GM18873 (cell line): ENCODE data around the gene ATAD3C.

Experiments
- ATAC-seq: cut with Tn5 transposase; IDR thresholded peaks from one replicate; pipeline ENCODE4 v1.9.1; 2021; ENCODE audit warnings: mild to moderate bottlenecking, moderate library complexity, moderate number of reproducible peaks; ENCODE audit not compliant: unreplicated experiment, low FRiP score

Gene ATAD3C

DNA sequence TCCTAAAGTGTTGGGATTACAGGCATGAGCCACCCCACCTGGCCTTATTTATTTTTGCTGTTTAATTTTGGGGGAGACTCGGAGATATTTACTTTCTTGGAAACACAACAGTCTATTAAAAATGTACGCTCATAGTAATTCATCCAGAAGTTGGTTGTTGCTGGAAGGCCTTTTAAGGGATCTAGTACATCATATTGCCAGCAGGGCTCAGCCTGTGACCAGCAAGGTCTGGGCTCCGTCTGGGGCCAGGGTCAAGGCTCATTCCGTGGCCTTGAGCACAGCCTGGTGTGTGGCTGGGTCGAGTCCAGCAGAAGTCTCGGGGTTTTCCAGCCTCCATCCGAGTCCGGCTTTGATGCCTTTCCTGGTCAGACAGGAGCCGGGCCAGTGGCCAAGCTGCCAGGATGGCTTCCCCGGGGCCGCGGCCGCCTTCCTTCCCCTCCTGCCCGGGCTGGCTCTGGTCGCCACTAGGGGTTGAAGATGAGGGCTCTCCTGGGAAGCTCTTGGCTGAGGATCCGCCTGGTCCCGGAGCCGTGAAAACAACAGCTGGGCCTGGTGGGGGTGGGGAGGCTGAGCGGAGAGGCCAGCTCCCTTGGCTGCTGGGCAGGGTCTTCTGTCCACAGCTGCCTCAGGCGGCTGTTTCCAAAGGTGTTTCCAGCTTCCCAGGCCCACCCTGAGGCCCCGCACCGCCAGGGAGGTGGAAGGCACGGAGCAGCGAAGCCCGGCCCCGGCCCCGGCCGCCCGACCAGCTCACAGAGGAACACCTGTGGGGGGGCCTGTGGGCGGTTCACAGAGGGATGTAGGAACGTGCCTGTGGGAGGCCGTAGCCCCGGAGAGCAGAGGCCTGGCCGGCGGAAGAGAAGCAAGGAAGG lies 19.1 kb upstream of the ATAD3C start:
- no peak for ATAC-seq

DNA sequence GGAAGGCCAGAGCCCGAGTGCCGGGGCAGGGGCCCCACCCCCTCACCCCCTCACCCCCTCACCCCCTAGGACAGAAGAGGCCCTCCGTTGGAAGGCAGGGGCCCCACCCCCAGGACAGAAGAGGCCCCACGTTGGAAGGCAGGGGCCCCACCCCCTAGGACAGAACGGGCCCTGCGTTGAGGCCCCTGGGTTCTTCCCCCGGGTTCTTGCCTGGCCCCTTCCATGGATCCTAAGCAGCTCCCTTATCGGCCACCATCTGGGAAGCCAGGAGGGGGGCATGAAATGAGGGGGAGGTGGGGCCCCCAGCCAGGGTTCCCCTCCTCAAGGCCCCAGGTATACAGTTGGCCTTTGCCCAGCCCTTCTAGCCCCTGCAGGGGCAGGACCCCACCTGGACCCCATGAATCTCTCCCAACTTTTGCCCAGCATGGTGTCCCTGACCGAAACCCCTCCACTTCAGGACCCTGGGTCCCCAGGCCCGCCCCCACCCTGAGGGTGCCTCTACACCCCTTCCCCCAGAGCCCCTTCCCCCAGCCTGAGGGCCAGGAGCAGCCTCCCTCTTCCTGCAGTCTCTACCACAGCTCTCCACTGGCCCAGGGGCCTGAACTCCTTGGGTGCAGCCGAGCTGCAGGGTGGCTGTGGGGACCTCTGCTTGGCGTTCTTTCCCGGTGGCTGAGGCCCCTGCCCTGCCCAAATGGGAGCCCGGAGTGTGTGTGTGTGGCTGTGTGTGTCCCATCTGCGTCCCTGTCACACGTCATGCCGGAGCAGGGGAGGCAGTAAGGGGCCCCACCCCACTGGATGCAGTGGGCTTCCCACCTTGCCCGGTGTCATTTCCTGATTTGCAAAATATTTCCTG lies 18.3 kb upstream of the ATAD3C start:
- no peak for ATAC-seq

DNA sequence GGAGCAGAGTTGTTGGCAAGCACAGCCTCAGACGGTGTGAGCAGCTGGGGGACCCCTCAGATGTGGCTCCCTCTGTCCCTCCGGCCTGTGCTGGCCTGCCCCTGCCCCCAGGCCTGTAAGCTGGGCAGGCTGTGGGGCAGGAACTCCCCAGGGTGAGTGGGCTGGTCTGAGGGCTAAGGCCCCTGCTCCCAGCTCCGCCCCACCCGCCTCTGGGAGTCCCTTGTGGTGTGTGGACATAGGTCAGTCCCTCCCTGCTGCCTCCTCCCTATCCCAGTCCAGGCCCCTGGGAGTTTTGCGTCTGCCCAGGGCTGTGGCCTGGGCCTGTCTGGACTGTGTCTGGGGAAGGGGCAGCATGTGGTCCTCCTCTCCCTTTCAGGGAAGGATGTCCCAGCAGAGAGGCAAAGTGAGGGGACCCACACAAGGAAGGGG lies 17.6 kb upstream of the ATAD3C start:
- ATAC-seq, result no peak

DNA sequence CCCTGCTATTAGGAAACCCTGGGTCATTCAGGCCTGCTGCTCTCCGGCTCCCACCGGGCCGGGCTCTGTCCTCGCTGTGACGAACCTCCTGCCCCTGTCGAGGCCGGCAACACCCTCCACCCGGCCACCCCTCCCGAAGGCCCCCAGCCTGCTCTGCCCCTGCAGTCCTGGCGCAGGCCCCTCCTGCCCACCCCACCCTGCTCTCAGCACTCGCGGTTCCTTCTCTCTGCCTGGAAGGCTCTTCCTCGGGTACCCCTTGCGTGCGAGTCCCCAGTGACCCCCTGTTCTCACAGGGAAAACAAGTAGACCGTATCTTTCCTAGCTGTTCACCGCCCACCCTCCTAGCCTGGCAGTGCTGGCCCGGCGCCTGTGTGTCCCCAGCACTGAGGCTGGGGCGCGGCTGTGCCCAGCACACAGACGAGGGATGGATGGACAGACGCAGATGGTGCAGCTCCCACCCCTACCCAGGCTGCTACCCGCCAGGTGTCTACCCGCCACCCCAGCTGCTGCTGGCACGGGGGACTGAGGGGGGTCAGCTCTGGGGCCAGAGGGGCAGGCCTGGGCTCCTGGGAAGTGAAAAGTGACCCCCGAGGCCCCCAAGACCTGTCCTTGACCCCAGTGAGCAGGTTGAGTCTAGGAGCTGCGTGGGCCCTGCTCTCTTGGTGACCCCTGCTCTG lies 17.1 kb upstream of the ATAD3C start:
- ATAC-seq, result no peak

DNA sequence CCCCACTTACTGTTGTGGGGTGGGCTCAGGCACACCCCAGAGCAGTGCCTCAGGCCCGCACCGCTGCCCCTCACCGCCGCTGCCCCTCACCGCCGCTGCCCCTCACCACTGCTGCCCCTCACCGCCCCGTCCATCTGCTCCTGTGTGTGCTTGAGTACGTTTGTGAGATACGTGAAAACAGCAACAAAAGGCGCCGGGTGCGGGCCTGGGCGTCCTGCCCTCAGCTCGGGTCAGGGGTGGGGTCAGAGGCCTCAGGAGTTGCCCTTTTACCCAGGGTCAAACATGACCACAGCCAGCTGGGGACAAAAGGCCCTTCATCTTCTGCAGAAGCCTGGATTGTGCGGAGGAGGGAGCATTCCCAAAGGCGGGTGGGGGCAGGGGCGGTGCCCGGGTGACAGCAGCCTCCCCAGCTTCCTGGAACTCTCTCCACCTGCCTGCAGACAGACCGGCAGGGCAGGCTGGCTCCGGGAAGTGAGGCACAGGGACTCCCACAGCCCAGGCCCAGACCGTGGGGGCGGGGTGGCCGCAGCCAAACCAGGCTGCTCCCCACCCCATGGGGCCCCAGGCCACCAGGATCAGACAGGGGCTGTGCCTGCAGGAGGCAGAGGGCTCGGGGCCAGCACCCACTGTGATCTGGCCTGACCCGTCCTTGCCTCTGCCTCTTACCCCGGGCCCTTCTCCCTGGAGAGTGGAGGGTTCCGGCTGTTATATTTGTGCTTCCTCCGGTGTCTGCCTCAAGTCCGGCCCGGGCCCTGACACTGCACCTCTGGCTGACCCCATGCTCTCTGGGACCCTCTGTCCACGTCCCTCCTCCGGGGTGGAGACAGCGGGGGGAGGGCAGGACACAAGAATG lies 16.3 kb upstream of the ATAD3C start:
- no peak for ATAC-seq

DNA sequence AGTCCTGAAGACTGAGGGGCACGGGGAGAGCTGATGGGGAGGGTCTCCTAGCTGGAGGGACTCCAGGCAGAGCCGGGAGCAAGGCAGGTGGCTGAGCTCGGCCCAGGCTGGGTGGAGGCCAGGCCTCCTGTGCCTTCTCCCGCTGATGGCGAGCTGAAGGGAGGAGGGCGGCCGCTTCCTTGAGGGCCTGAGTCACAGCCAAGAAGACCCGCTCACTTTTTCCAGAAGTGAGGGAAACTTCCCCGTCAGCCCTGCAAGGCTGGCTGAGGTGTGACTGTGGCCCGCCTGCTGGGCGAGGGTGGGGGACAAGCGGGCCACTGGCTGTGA lies 15.7 kb upstream of the ATAD3C start:
- no peak for ATAC-seq

DNA sequence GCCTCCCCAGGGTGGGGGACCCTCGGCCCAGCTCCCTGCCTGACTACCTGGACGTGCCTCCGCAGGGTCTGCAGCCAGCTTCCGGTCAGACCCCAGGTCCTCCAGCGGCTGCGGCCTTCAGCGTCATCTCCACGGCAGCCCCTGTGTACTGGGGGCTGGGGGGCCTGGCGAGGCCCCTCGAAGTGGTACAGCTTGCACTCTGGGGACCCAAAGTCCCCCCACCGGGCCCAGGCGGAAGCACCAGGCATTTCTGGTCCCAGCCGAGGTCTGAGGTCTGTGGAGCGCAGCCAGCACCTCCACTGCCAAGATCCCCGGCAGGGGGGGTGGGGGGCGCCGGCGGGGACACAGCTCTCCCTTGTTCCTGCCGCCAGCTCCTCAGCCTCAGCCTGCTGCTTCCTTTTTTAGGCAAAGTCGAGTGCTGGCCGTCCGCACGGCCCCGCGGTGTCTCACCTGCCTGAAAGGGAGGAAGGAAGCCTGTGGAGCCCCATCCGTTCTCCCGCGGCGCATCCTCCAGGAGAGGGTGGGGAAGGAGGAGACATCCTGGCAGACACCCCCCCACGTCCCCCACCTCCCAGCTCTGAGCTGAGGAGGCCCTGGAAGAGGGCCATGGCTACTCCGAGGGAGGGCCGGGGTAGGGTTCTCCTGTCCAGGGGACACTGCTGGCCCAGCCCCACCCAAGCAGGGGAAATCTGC lies 15.2 kb upstream of the ATAD3C start:
- ATAC-seq, result no peak

DNA sequence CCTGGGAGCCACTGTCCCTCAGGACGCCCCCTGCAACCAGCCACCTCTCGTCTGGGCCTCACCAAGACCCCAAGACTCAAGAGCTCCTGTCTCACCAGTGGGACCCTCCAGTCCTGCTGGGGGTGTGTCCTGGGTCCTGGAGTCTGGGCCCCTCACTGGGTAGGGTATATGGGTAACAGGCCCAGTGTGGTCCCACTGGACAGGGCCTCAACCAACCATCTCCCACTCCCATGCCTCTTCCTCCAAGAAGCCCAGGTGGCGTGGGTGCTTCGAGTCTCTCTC lies 14.7 kb upstream of the ATAD3C start:
- no peak for ATAC-seq

DNA sequence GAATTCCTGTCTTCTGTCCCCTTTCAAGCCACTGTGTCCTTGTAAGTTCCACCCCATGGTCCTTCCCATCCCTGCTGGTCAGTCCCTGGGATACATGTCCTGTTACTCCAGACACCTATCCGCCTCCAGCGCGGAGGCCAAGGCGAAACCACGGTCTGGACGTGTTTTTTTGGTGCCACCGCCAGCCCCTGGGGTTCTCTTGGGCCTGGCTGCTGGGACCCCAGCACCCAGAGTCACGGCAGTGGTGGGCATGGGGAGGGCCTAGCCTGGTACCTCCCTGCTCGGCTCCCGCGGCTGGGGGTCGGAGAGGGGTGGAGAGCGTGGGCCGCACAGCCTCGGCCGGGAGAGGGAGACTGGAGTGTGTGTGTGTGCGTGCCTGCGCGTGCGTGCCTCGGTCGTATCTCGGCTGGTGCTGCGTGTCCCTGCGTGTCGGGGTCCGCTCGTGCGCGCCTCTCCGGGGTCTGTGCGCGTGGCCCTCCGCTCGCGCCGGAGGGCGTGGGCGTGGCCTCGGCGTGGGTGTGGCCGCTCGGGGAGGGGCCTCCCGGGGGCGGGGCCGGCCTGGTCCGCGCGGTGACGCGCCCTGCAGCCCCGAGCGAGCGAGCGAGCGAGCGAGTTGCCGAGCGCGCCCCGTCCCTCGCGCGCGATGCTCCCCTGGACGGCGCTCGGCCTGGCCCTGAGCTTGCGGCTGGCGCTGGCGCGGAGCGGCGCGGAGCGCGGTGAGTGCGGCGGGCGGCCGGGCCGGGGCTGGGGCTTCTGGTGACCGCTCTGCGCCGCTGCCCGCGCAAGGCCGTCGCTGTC lies 14.2 kb upstream of the ATAD3C start, which contains the start of gene VWA1:
TSS of gene VWA1 (plus strand) at position 585 of the 798 bp plus-strand sequence. CDS start at position 644, 59 bp downstream.
- no peak for ATAC-seq

DNA sequence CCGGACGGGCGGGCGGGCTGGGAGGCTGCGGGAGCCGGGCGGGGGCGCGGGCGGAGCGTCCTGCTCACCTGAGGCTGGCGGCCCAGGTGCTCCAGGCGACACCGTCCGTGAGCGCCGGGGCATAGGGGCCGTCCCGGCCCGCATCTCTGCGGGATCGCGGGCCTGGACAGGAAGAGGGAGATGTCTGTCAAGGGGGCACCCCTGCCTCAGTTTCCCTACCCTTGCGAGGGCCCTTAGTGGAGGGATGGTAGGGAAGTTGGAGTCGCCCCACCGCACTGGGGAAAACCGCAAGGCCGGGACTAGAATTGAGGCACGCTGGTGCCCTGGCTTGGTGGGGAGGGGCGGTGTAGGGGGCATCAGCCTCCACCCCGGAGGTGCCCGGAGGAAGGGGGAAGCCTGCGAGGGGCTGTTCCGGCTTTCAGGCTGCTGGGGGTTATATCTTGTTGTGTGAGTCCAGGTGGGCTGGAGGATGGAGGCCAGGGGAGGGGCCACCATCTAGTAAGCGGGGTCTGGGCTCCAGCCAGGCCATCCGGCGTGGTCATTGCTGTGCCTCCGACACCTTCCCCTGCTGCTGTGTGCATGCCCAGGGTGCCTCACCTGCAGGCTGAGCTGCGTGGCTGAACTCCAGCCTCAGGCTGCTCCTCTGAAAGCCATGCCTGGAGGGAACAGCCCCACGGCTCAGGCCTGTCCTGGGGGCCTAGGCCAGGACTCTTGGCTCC lies 13.4 kb upstream of the ATAD3C start:
- no peak for ATAC-seq

DNA sequence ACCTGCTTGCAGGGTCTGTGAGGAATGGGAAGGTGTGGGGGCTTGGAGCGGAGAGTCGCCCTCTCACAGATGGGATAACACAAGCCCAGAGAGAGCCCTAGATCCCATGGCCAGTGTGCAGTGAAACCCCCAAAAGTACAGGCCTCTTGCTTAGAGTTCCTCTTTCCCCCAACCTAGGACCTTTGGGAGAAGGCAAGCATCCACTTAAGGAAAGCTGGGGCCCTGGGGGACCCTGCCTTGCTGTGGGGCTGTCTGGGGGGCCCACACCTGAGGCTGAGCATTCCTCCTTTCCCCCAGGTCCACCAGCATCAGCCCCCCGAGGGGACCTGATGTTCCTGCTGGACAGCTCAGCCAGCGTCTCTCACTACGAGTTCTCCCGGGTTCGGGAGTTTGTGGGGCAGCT lies 12.9 kb upstream of the ATAD3C start:
- ATAC-seq, result no peak

DNA sequence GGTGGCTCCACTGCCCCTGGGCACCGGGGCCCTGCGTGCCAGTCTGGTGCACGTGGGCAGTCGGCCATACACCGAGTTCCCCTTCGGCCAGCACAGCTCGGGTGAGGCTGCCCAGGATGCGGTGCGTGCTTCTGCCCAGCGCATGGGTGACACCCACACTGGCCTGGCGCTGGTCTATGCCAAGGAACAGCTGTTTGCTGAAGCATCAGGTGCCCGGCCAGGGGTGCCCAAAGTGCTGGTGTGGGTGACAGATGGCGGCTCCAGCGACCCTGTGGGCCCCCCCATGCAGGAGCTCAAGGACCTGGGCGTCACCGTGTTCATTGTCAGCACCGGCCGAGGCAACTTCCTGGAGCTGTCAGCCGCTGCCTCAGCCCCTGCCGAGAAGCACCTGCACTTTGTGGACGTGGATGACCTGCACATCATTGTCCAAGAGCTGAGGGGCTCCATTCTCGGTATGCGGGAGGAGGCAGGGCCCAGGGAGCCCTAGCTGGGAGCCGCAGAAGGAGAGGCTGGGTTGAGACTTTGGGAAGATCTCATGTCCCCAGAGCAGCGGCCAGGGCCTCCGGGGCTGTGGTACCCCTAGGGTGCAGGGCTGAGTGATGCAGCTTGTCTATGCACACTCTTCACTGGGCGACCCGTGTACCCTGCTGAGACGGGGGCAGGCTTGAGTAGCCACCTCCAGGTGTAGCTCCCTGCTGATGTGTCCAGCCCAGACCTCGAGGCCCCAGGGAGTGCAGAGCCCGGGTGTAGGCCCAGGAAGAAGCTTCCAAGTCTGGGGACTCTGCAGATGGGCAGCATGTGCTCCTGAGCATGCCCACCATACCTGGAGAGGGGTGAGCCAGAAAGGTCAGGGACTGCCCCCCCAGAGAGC lies 12.2 kb upstream of the ATAD3C start:
- ATAC-seq, result no peak

DNA sequence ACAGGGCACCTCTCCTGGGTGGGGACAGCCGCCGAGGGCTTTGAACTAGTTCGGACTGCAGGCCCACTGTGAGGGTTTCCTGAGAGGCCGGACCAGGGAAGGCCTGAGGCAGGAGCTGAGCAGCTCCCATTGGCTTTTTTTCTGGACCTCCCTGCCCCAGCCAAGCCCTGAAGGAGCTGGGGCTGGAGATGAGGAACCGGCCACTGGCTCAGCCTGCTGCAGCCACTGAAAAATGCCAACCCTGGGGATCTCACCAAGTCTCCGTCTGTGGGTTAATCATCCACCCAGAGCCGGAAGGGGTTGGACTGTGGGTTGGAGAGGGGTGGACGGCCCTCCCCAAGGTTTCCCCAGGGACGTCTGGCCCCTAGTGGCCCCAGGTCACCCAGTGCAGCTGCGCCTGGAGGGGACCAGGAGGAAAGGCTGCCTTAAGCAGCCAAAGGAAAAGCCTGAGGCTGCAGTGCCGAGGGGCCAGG lies 11.5 kb upstream of the ATAD3C start:
- ATAC-seq, result peak; percentile 45

DNA sequence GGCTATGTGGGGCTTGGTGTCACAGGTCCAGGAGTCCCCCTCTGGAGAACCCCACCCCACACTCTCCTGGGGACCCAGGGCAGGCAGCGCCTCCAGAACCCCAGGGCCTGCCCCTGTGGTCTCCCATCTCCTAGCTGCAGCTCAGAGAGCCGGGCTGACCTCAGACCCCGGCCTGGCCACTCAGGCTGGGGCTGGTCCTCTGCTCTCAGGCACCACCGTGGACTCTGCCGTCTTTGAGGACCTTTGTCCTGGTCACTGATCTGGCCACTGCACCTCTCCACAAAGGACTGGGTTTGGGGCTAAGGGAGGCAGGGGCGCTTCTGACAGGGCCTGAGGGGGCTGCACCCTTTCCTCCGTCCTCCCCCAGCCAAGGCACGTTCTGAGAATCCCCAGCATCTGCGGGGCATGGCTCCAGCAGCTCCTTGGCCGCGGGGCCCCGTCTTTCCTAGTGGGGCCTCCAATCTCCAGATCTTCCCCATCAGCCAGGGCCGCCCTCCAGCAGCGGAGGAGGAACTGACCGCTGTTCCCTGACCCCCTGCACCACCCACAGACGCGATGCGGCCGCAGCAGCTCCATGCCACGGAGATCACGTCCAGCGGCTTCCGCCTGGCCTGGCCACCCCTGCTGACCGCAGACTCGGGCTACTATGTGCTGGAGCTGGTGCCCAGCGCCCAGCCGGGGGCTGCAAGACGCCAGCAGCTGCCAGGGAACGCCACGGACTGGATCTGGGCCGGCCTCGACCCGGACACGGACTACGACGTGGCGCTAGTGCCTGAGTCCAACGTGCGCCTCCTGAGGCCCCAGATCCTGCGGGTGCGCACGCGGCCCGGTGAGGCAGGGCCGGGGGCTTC lies 10.7 kb upstream of the ATAD3C start:
- ATAC-seq, result no peak

DNA sequence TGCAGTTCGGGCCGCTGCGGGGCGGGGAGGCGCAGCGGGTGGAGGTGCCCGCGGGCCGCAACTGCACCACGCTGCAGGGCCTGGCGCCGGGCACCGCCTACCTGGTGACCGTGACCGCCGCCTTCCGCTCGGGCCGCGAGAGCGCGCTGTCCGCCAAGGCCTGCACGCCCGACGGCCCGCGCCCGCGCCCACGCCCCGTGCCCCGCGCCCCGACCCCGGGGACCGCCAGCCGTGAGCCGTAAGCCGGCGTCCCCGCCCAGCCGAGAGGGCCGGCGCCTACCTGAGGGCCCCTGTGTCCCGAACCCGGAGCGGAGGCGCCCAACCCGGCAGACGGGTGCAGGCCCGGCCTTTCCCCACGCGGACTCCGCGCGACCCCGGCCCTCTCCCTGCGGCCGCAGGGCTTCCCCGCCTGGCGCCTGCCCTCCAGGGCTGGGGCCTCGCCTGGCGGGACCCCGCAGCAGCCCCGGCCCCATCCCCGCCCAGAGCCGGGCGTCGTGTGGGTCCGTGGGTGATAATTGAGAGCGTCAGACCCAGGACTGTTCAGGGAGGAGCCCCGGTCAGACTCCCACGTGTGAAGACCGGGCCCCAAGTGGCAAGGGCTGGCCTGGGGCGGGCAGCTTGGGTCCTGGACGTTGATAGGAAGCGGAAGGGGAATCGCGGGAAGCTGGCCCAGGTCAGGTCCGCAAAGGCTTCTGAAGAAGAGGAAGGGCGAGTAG lies 9.8 kb upstream of the ATAD3C start:
- ATAC-seq, result no peak
